ENCODE results near the gene BLMH.

The BLMH gene

GRCh38 chr17:30302241-30302640, 10.5 kb upstream of the BLMH start:
- DNase-seq = no peak

GRCh38 chr17:30300818-30301217, 9.1 kb upstream of the BLMH start:
- no peak for DNase-seq

- no peak for DNase-seq
Observed at GRCh38 chr17:30299000-30299399, 7.3 kb upstream of the BLMH start.

- DNase-seq = no peak
Observed at GRCh38 chr17:30297715-30298114, 6.0 kb upstream of the BLMH start.

GRCh38 chr17:30296499-30297080, 4.8 kb upstream of the BLMH start:
- DNase-seq = no peak

- no peak for DNase-seq
Observed at GRCh38 chr17:30292286-30292858, 628 bp upstream of the BLMH start.

GRCh38 chr17:30290696-30291542, 825 bp downstream of the BLMH start:
- DNase-seq = peak; percentile 18

- DNase-seq = no peak
Observed at GRCh38 chr17:30290077-30290476, 1.7 kb downstream of the BLMH start.

- DNase-seq = no peak
Observed at GRCh38 chr17:30279156-30279555, 12.6 kb downstream of the BLMH start.

GRCh38 chr17:30278032-30278431, 13.7 kb downstream of the BLMH start:
- no peak for DNase-seq

- no peak for DNase-seq
Observed at GRCh38 chr17:30275911-30276310, 15.8 kb downstream of the BLMH start.

GRCh38 chr17:30274887-30275286, 16.9 kb downstream of the BLMH start:
- no peak for DNase-seq

GRCh38 chr17:30273373-30273772, 18.4 kb downstream of the BLMH start:
- DNase-seq = no peak

- DNase-seq = no peak
Observed at GRCh38 chr17:30271102-30271501, 20.6 kb downstream of the BLMH start.

- no peak for DNase-seq
Observed at GRCh38 chr17:30267625-30268024, 24.1 kb downstream of the BLMH start.

GRCh38 chr17:30263552-30264333, 28.0 kb downstream of the BLMH start:
- DNase-seq = no peak

GRCh38 chr17:30256756-30257506, 34.8 kb downstream of the BLMH start:
- DNase-seq = no peak

- DNase-seq = no peak
Observed at GRCh38 chr17:30254150-30254549, 37.6 kb downstream of the BLMH start.

- DNase-seq = no peak
Observed at GRCh38 chr17:30253312-30253711, 38.4 kb downstream of the BLMH start.

- no peak for DNase-seq
Observed at GRCh38 chr17:30251931-30252330, 39.8 kb downstream of the BLMH start.

GRCh38 chr17:30249460-30249859, 42.3 kb downstream of the BLMH start:
- DNase-seq = no peak

GRCh38 chr17:30248786-30249185, 43.0 kb downstream of the BLMH start:
- DNase-seq = no peak

GRCh38 chr17:30246460-30246859, 45.3 kb downstream of the BLMH start:
- DNase-seq = no peak

All from activated CD4-positive, alpha-beta T cell treated with anti-CD3 and anti-CD28 coated beads, Interleukin-2, amount 50 U/mL, for 1 hour (primary cell).